Stimulated activated naive CD8-positive, alpha-beta T cell treated with anti-CD3 and anti-CD28 coated beads, Interleukin-15, amount 100 ng/mL, for 72 hours (primary cell): ENCODE data around the gene COG5.

Experiments used
- ATAC-seq: fragments of 150-1000 bp; cut with Tn5 transposase; 2 replicates; pipeline ENCODE4 v1.10.0; 2021; ENCODE audit warnings: mild to moderate bottlenecking, moderate library complexity
- DNase-seq, 2 donors: peaks; one replicate each; pipeline ENCODE4 v3.0.0; 2021 to 2022
- H3K27ac Mint-ChIP-seq, 2 donors: one replicate each; pipeline ENCODE4 v1.8.0; 2022; ENCODE audit warnings: mild to moderate bottlenecking in 2 of 2, mixed read lengths in 2 of 2, moderate library complexity in 2 of 2
- H3K27me3 Mint-ChIP-seq: one replicate; pipeline ENCODE4 v1.8.0; 2022; ENCODE audit warnings: mixed read lengths
- H3K4me1 Mint-ChIP-seq: one replicate; pipeline ENCODE4 v1.8.0; 2022; ENCODE audit warnings: mild to moderate bottlenecking, mixed read lengths
- H3K4me3 Mint-ChIP-seq, 2 donors: one replicate each; pipeline ENCODE4 v1.8.0; 2022; ENCODE audit warnings: mild to moderate bottlenecking in 2 of 2, mixed read lengths in 2 of 2, moderate library complexity in 1 of 2
- H3K9me3 Mint-ChIP-seq, 2 donors: one replicate each; pipeline ENCODE4 v1.8.0; 2022; ENCODE audit warnings: mixed read lengths in 2 of 2

Gene COG5

DNA sequence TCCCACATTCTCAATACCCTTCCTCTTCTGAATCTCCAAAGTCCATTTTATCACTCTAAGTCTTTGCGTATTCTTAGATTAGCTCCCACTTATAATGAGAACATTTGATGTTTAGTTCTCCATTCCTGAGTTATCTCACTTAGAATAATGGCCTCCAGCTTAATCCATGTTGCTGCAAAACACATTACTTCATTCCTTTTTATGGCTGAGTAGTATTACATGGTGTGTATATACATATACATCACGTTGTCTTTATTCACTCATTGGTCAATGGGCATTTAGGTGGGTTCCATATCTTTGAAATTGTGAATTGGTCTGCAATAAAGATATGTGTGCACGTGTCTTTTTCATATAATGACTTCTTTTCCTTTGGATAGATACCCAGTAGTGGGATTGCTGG is 61.6 kb downstream of the COG5 start:
- Mint-ChIP-seq H3K27me3 (no peaks in the 10 kb centered on the region), H3K4me1 (peaks cover 22% of the 10 kb centered on the region), H3K27ac (no peak overlapping the region), H3K9me3 (peaks cover 6 to 7% of the 10 kb centered on the region in 2 donors), H3K4me3 (no peak overlapping the region)
- no peak for DNase-seq
- ATAC-seq = no peak

DNA sequence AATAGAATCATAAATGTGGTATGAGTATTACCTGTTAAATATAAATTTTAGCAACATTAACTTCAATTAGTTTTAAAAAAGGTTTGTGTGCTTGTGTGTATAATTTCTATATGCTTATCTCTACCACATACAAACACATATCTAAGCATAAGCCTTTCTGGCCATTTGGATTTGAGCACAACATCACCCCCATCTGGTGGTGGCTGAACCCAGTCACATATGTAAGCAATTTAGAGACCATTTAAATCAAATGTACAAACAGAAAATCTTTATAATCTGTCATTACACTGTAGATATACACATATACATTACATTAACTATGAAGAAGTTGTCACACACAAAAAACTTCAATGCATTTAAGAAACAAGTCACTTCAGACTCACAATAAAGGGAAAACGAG is 62.1 kb downstream of the COG5 start:
- DNase-seq (peak; percentile 5 to 20), ATAC-seq (no peak)
- Mint-ChIP-seq H3K27ac (no peak overlapping the region), H3K27me3 (no peaks in the 10 kb centered on the region), H3K4me3 (no peak overlapping the region), H3K4me1 (peaks cover 24% of the 10 kb centered on the region), H3K9me3 (peaks cover 6 to 7% of the 10 kb centered on the region in 2 donors)

DNA sequence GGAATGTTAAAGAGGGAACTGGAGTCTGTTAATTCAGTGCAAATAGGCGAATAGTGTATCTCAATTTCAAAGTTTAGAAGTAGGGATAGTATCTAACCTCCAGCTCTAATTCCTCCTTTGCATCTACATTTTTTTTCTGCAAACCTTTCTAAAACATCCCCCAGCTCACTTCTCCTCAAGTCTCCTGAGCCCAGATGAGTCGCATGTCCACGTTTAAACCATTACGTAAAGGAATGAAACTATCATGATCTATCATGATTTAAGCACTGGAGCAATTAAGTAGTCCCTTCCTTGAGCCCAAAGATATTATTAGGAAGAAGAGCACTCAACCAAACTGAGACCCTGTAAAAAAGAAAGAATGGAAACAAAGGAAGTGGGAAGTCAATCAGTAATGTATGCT is 64.0 kb downstream of the COG5 start:
- Mint-ChIP-seq H3K27ac (no peak overlapping the region), H3K27me3 (no peaks in the 10 kb centered on the region), H3K9me3 (peaks cover 6 to 7% of the 10 kb centered on the region in 2 donors), H3K4me3 (no peak overlapping the region), H3K4me1 (peaks cover 29% of the 10 kb centered on the region)
- no peak for DNase-seq
- ATAC-seq = no peak

DNA sequence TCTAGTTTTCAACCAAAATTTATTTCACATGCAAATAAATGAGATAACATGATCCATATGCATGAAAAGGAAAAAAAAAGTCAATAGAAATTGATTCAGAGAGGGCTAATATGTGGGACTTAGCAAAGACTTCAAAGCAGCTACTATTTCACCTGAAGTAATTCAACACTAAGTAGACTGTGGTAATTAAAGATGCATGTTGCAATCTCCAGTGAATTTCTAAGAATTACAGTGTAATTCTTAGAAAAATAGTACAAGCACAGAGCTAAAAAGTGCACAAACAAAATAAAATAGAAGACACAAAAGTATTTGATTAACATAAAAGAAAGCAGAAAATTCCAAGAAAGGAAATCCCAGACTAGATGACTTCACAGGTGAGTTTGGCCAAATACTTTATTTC is 68.2 kb downstream of the COG5 start:
- peaks cover 6 to 7% of the 10 kb centered on the region in 2 donors for H3K9me3 Mint-ChIP-seq
- ATAC-seq = no peak
- no peak overlapping the region for H3K4me3 Mint-ChIP-seq
- DNase-seq = no peak
- no peaks in the 10 kb centered on the region for H3K27me3 Mint-ChIP-seq
- H3K27ac Mint-ChIP-seq = no peak overlapping the region
- H3K4me1 Mint-ChIP-seq = peaks cover 32% of the 10 kb centered on the region

DNA sequence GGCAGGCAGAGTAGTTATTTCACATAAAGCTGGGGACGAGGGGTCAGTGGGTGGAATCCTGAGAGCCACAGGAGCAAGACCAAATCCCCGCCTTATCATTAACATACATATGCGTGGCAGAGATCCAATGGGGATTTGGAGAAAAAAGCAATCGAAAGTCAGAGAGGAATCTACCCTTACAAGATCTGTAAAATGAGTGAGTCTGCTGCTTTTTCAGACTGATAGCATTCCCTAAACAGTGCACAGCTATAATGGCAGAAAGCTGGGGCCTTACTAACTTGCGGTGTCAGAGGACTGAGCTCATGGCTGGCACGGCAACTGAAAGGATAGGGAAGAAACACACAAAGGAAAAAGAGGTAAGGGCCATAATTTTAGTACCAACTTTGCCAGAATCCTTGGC is 68.8 kb downstream of the COG5 start:
- Mint-ChIP-seq H3K27ac (no peak overlapping the region), H3K27me3 (no peaks in the 10 kb centered on the region), H3K4me1 (peaks cover 36% of the 10 kb centered on the region), H3K9me3 (peaks cover 6 to 7% of the 10 kb centered on the region in 2 donors), H3K4me3 (no peak overlapping the region)
- ATAC-seq = no peak
- no peak for DNase-seq

DNA sequence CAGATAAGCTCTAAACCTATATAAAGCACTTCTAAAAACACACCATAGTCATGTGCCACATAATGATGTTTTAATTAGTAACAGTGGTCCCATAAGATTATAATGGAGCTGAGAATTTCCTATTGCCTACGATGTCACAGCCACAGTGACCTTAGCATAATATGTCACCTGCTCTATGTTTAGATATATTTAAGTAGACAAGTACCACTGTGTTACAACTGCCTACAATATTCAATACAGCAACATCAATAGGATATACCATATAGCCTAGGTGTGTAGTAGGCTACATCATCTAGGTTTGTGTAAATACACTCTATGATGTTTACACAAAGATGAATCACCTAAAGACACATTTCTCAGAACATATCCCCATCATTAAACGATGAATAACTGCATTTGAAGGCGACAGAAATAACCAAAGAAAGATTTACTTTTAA is 69.4 kb downstream of the COG5 start:
- DNase-seq (no peak), ATAC-seq (no peak)
- no peaks in the 10 kb centered on the region for H3K27me3 Mint-ChIP-seq
- H3K9me3 Mint-ChIP-seq = peaks cover 6 to 7% of the 10 kb centered on the region in 2 donors
- no peak overlapping the region for H3K4me3 Mint-ChIP-seq
- peaks cover 34% of the 10 kb centered on the region for H3K4me1 Mint-ChIP-seq
- no peak overlapping the region for H3K27ac Mint-ChIP-seq

DNA sequence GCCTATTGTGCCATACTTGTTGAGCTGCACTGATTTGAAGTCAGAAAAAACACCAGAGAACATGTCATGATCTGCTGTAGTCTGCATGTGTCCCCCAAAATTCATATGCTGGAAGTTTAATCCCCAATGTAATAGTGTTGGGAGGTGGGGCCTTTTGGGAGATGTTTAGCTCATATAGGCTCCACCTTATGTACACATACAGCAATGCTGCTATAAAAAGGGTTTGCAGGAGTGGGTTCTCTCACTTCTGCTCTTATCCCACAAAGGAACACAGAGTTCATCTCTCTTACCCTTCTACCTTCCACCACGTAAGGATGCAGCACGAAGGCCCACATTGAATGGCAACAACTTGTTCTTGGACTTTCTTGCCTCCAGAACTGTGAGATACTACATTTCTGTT is 70.8 kb downstream of the COG5 start:
- Mint-ChIP-seq H3K27ac (no peak overlapping the region), H3K9me3 (peaks cover 2% of the 10 kb centered on the region in 2 donors), H3K4me3 (no peak overlapping the region), H3K27me3 (no peaks in the 10 kb centered on the region), H3K4me1 (peaks cover 34% of the 10 kb centered on the region)
- no peak for DNase-seq
- ATAC-seq = no peak

DNA sequence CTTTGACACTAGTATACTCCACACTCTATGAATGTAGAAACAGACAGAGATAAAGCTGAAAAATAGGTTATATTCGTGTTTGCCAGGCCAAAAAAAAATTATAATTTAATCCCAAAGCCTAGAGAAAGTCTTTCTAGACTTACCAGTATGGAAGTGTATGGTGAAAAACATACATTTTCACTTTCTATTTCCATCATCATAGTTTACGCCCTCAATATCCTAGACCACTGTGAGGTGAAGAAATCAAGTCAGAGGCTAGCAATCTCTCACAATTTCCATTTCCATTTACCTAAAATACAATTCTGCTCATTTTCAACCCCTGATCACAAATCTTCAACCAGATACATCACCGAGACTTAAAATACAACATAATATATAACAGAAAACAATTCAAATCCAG is 77.7 kb downstream of the COG5 start:
- ATAC-seq (peak; percentile 70), DNase-seq (no peak)
- no peak overlapping the region for H3K4me3 Mint-ChIP-seq
- no peaks in the 10 kb centered on the region for H3K27me3 Mint-ChIP-seq
- H3K4me1 Mint-ChIP-seq = peaks cover 19% of the 10 kb centered on the region
- peaks cover 0 to 7% of the 10 kb centered on the region in 2 donors for H3K9me3 Mint-ChIP-seq
- peak overlapping the region in 1 of 2 donors; percentile 66 for H3K27ac Mint-ChIP-seq

DNA sequence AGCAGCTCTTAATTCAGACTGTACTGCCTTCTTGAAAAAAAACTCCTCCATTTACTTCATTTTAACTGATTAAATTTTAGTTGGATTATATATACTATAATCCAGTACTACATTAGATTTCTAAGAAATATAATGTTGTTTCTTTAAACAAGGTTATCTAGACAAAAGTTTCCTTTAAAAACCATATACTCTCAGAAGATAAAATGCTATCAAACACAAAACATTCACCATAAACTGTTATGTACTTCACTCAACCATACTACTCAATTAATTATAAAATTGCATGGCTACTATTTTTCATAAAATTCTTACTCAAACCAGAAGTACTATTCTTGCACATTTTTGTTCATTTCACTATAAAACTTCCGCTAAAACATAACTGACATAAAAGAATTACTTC is 81.1 kb downstream of the COG5 start:
- peaks cover 0 to 7% of the 10 kb centered on the region in 2 donors for H3K9me3 Mint-ChIP-seq
- H3K27ac Mint-ChIP-seq = no peak overlapping the region
- no peaks in the 10 kb centered on the region for H3K27me3 Mint-ChIP-seq
- ATAC-seq (no peak), DNase-seq (no peak)
- no peak overlapping the region for H3K4me3 Mint-ChIP-seq
- H3K4me1 Mint-ChIP-seq = peaks cover 12% of the 10 kb centered on the region

DNA sequence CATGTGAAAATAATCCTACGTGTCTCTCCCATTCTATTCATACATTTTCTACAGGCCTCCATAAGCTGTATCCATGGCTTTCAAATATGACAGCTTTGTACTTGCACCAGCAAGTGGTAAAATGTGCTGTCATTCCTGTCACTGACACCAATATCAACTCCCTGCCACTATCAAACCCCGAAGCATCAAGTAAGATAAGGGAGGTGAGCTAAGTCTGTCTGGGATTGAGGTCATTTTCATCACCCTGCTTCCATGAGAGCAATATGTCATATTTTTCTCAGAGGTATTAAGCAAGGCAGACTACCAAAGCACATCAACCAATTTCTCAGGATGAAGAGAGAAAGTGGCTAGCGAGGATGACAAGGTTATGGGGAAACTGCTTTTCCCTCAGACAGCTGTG is 82.8 kb downstream of the COG5 start:
- ATAC-seq = no peak
- peaks cover 0 to 2% of the 10 kb centered on the region in 2 donors for H3K9me3 Mint-ChIP-seq
- H3K27ac Mint-ChIP-seq = no peak overlapping the region
- peaks cover 6% of the 10 kb centered on the region for H3K4me1 Mint-ChIP-seq
- H3K4me3 Mint-ChIP-seq = no peak overlapping the region
- no peak for DNase-seq
- no peaks in the 10 kb centered on the region for H3K27me3 Mint-ChIP-seq

DNA sequence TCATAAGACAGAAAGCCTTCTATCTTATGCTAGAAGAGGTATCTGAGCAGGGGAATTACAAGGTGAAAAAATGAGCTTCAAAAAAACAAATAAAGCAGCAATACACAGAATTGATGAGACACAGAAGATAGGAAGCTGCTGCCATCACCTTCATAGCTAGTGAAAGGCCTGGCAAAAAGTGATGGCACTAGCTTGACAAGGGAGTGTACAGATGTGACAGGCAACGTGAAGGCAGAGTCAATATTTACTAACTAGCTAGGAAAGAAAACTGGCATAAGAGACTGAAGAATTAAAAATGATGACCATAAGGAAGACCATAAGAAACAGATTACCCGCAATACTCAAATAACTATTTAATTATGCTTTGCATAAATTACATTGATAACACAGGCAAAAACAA is 84.4 kb downstream of the COG5 start:
- DNase-seq = no peak
- no peaks in the 10 kb centered on the region for H3K9me3 Mint-ChIP-seq
- ATAC-seq = no peak
- no peak overlapping the region for H3K27ac Mint-ChIP-seq
- H3K4me1 Mint-ChIP-seq = no peaks in the 10 kb centered on the region
- H3K4me3 Mint-ChIP-seq = no peak overlapping the region
- no peaks in the 10 kb centered on the region for H3K27me3 Mint-ChIP-seq

DNA sequence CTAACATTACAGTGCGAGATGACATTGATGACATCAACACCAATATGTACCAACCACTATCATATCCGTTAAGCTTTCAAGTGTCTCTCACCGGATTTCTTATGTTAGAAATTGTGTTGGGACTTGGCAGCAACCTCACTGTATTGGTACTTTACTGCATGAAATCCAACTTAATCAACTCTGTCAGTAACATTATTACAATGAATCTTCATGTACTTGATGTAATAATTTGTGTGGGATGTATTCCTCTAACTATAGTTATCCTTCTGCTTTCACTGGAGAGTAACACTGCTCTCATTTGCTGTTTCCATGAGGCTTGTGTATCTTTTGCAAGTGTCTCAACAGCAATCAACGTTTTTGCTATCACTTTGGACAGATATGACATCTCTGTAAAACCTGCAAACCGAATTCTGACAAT is 89.6 kb downstream of the COG5 start:
- Mint-ChIP-seq H3K27me3 (no peaks in the 10 kb centered on the region), H3K4me3 (no peak overlapping the region), H3K27ac (peak overlapping the region in 1 of 2 donors; percentile 5), H3K9me3 (no peaks in the 10 kb centered on the region), H3K4me1 (no peaks in the 10 kb centered on the region)
- DNase-seq (no peak), ATAC-seq (no peak)

DNA sequence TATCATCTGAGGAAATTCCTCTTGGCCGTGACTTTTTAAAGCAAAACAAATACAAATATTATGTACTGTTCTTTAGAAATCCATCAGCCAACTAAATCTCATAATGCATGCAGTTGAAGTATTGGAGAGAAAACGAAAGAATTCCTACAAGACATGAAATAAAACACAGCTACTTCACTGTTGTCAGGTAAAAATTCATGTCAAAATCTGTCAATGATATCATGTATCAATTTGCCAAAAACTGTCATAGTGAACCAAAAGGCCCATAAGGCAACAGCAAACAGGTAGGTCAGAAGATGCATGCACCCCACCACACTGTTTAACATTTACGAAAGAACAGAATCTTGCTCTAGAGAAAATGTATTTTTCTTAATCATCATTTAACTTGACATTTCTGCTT is 91.6 kb downstream of the COG5 start:
- H3K27me3 Mint-ChIP-seq = no peaks in the 10 kb centered on the region
- no peak overlapping the region for H3K4me3 Mint-ChIP-seq
- no peak overlapping the region for H3K27ac Mint-ChIP-seq
- no peaks in the 10 kb centered on the region for H3K4me1 Mint-ChIP-seq
- DNase-seq (no peak), ATAC-seq (no peak)
- H3K9me3 Mint-ChIP-seq = no peaks in the 10 kb centered on the region

DNA sequence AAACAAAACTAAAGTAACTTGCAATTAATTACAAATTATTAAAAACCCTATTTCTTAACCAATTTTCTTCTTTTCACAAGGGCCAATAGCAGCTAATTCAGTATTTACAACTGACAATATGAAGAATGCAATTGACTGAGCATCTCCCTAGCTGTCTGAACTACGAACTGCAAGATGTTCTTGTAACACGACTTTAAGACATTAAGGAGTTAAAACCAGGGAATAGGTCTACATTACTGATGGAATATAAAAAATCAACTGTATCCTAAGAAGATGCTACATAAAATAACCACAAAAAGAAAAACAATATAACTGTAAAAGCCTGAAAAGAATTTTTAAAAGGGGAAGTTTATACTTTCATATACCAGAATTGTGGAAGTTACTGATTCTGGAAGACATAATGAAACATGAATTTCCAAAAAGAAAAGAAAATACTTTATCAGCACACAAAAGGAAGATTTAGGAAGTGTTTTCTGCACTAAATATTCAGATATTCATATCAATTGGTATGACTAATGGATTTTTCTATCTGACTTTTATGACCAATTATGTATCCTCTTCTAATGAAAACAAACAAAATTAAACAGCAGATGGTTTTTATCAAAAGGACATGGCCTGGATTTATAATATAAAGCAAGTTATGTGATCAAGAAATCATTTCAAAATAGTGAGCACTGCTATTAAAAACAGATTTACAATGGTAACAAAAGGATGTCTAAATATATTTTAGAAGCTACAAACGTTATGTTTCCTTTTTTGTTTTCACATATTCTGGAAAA is 92.2 kb downstream of the COG5 start:
- Mint-ChIP-seq H3K27ac (no peak overlapping the region), H3K4me3 (no peak overlapping the region), H3K4me1 (no peaks in the 10 kb centered on the region), H3K27me3 (no peaks in the 10 kb centered on the region), H3K9me3 (no peaks in the 10 kb centered on the region)
- DNase-seq (no peak), ATAC-seq (no peak)

DNA sequence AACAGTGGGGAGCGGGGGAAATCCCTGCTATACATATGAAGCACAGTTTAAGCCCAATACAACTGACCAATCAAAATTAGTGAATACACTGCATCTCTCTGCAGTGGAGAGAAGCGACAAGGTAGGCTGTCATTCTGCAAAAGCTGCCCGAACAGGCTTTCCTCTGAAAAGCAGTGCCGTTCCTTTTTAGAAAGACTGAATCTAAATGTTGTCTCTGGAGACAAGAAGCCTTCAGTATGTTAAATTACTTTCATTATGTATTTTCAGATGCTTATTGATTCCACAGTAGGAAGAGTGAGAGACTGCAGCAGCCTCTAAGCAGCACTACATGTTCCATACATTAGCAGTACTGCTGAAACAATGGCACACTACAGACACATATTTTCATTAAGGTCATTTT is 93.8 kb downstream of the COG5 start, which contains the start of gene GPR22:
Gene GPR22 (plus strand): TSS at position 129 of the 400 bp plus-strand sequence. CDS start 4,004 bp downstream, outside the sequence.
- H3K27me3 Mint-ChIP-seq = no peaks in the 10 kb centered on the region
- ATAC-seq = no peak
- DNase-seq = no peak
- no peaks in the 10 kb centered on the region for H3K4me1 Mint-ChIP-seq
- no peak within 1 kb of the TSS for H3K27ac Mint-ChIP-seq
- H3K4me3 Mint-ChIP-seq = no peak within 1 kb of the TSS
- no peaks in the 10 kb centered on the region for H3K9me3 Mint-ChIP-seq

DNA sequence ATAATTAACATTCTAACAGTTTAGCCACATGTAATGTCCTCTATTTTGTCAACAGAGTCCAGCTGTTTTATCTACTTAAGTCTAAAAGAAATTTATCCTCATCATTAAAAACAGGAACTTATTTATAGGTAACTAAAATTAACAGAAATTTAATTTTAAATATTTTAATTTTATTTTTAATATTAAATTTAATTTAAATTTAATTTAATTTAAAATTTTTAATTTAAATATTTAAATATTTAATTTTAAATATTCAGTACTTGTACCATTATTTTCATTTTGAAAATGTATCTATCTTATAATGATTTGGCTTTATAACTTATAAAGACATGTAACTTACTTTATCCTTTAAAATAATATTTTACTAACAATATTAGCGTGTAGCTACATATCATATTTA is 94.9 kb downstream of the COG5 start:
- no peaks in the 10 kb centered on the region for H3K9me3 Mint-ChIP-seq
- DNase-seq = no peak
- H3K27me3 Mint-ChIP-seq = no peaks in the 10 kb centered on the region
- no peak overlapping the region for H3K27ac Mint-ChIP-seq
- H3K4me3 Mint-ChIP-seq = no peak overlapping the region
- no peak for ATAC-seq
- no peaks in the 10 kb centered on the region for H3K4me1 Mint-ChIP-seq

DNA sequence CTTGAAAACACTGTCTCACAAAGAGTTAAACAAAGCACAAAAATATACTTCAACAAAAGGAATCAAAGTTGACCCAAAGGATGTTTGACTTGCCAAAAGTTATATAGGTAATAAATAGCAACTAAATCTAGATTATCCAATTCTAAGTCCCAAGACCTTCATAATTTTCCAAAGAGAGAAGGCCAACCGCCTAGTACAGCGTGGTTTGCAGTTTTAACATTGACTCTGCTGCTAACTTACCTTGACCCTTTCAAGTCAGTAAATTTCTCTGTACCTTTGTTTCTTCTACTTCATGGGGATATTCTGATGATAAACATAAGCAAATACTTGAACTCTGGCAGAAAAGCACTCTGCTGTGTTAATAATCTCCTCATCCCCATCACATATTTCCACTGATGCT is 95.7 kb downstream of the COG5 start:
- H3K9me3 Mint-ChIP-seq = no peaks in the 10 kb centered on the region
- no peak overlapping the region for H3K4me3 Mint-ChIP-seq
- H3K27me3 Mint-ChIP-seq = no peaks in the 10 kb centered on the region

More for the DNA sequence above, 95.7 kb downstream of the COG5 start:
- H3K4me1 Mint-ChIP-seq = no peaks in the 10 kb centered on the region
- ATAC-seq = no peak
- H3K27ac Mint-ChIP-seq = no peak overlapping the region
- DNase-seq = no peak
